GM19455 (cell line): ENCODE results near the gene DUSP7.
"Not testable (repeated sequence)": the region's sequence is repeated elsewhere in the genome, so short reads cannot be mapped to it uniquely, and the experiment has no call there.

Source experiments
- ATAC-seq: cut with Tn5 transposase; IDR thresholded peaks from one replicate; pipeline ENCODE4 v1.9.1; 2021; ENCODE audit not compliant: unreplicated experiment

The DUSP7 gene

GRCh38 chr3:52049503-52049902 is 6.9 kb downstream of the DUSP7 start:
- ATAC-seq, result no peak

- no peak for ATAC-seq
These were observed 8.9 kb downstream of the DUSP7 start for GRCh38 chr3:52047295-52047960.

DNA sequence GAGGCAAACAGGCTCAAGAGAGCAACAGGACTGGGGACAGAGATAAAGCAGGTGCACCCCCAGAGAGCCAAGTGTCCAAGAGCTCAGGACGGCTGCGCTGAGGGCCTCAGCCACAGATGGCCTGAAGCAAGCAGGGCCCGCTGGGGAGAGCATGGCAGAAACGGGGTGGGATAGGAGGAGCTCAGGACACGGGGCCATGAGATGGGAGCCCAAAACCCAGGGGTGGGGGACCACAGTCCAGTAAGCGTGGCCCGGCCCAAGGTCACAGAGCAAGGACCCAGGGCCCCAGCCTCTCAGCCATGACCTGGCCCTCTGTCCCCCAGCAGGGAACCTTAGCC is 9.5 kb downstream of the DUSP7 start:
- no peak for ATAC-seq

DNA sequence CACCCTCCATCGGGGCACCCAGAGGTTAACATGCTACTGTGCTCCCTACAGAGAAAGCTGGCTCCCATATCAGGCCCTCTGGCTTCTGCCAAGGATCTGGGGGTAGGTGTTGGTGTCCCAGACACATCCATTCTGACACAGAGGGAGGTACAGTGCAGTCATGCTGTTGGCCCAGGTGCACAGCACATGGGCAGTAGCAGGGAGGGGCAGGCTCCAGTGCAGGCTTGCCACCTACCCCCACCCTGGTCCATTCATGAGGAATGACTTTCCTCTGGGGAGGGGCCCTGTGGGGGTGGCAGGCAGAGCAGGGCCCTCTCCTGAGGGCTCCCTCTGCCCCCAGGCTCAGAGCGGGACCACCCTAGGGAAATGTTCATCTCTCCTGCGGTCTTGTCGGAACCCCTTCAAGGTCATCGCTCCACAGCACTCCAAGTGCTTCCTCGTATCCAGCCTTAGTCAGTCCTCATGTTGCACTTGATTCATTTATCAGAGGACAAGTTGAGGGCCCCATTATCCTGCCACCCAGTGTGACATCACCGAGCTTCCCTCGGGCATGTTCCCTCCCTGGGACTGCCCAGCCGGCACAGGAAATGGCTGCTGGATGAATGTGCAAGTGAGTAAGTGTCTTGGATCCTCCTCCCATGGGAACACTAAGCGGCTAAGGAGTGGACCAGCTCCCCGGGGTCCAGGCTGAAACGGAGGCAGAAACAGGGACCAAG is 10.0 kb downstream of the DUSP7 start:
- no peak for ATAC-seq

DNA sequence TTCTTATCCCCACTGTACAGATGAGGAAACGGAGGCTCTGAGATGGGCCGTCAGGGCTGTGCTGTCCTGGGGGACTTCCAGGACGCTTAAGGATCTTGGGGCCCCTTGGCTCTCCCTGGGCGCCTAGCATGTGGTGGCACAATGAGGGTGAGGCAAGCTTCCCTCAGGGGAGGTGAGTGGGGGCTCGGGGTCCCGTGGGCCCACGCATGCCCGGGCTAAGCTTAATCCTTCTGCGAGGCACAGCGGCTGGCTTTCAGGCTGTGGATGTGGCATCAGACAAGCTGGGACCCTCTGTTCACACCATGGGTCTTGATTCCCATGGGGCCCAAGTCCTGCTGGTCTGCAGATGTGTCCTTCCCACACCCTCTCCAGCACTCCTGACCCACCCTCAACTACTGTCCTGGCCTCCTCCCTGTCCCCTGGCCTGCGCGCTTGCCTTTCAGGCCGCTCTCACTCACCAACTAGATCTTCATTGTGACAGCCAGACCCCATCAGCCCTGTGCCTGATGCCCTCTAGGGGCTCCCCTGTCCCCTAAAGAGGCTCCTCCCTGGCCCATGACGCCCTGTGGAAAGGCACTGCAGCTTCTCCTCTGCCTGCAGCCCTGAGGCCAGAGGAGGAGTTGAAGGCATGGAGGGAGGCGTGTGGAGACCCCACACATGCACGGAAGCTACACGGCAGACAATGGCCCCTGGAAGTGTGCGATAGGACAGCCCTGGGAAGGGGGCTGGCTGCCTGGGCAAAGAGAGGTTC is 11.3 kb downstream of the DUSP7 start:
- no peak for ATAC-seq

DNA sequence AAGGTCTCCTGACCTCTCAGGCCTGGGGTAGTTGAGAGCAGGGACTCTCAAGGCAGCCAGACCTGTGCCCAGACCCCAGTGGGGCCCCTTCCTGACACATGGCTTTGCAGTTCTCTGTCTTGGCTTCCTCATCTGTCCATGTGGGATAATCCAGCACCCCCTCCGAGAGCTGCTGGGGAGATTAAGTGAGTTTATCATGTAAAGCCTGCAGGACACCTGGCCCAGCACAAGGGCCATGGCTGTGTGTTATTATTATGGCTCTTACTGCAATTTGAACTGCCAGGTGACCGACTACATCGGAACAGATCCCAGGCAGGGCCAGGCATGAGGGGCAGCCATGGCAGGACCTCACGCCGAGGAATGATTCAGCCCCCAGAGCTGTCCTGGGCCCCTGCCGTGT is 12.6 kb downstream of the DUSP7 start:
- no peak for ATAC-seq

DNA sequence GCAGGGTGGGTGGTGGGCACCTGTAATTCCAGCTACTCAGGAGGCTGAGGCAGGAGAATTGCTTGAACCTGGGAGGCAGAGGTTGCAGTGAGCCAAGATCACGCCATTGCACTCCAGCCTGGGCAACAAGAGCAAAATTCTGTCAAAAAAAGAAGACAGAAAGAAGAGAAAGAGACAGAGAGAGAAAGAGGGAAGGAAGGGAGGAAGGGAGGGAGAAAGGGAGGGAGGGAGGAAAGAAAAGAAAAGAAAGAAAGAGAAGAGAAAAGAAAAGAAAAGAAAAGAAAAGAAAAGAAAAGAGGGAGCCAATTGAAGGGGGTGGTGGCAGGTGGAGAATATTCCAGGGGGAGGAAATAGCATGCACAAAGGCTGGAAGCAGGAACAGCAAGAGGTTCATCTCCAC is 13.3 kb downstream of the DUSP7 start:
- not testable (repeated sequence) for ATAC-seq

DNA sequence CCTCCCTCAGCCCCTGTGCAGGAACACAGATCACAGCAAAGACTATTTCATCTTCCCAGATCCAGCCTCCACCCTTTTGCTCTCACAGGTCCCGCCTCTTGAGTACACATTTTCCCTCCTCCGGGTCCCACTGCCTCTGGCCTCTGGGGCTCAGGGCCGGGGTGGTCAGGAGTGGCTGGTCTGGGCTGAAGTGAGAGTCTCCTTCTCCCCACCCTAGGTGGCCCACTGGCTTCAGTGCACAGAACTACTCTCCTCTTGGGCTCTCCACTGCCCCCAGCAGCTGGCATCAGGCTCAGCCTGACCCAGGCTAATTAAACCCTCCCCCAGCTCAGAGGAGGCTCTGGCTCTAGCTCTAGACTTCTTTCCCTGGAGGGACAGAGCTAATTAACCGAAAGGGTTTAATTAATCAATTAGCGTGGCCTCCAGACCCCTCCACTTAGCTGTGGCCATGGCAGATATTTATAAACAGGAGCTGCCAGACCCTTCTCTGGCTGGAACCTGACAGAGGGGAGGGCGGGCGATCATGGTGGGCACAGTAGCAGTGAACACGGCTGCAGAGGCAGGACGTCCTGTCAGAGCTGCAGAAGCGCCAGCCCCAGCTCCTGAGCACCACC is 15.1 kb downstream of the DUSP7 start:
- no peak for ATAC-seq

- ATAC-seq, result no peak
These were observed 15.8 kb downstream of the DUSP7 start for GRCh38 chr3:52040600-52040999.

- no peak for ATAC-seq
These were observed 16.5 kb downstream of the DUSP7 start for GRCh38 chr3:52039846-52040245.

GRCh38 chr3:52039426-52039825 is 16.9 kb downstream of the DUSP7 start:
- no peak for ATAC-seq

DNA sequence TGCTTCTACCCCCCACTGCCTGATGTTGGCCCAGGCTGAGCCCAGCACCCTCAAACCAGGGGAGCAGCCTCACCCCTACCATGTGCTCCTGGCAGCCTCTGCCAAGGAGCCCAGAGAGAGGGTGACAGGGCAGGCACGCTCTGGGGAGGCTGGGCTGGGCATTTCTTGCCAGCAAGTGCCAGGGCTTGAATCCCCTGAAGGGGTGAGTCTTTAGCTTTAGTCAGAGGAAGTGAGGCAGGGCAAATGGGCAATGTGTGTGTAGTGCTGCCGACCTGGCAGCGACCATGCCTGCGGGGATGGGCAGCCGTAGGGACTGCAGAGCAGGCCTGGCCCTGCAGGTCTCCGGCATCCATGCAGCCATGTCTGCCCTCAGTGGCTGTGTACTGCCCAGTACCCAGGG is 18.1 kb downstream of the DUSP7 start:
- ATAC-seq, result no peak

GRCh38 chr3:52037291-52037690 is 19.1 kb downstream of the DUSP7 start:
- no peak for ATAC-seq

DNA sequence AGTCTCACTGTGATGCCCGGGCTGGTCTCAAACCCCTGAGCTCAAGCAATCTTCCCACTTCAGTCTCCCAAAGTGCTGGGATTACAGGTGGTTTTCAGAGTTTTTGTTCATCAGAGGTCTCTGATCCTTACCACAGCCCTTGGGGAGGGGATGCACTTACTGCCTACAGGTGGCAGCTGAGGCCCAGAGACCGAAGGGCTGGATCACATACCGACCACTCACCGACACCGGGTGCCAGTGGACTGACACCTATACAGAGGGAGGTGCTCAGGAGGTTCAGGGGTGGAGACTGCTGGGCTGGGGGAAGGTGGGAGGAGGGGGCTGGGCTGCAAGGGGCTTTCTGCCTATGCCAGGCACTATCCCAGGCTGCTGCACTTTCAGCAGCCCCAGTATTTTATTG is 19.5 kb downstream of the DUSP7 start:
- no peak for ATAC-seq

DNA sequence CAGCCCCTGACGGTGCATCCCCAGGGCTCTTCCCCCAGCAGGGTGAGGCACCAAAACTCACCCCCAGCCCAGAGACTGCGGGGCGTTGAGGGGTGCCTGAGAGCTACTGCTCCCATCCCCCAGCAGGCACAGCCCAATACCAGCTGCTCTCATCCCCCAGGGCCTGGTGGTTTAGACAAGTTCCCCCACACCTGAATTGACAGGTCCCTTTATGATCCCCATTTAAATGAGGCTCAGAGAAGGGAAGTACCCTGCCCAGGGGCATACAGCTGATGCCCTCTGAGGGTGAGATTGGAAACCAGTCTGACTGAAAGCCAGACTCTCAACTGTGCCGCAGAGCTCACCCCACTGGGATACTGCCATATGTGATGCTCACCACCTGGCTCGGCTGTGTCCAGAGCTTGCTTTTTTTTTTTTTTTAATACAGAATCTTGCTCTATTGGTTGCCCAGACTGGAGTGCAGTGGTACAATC is 20.1 kb downstream of the DUSP7 start:
- ATAC-seq, result no peak

GRCh38 chr3:52034651-52035050 is 21.7 kb downstream of the DUSP7 start:
- ATAC-seq, result no peak

GRCh38 chr3:52034212-52034611 is 22.2 kb downstream of the DUSP7 start:
- ATAC-seq, result no peak

DNA sequence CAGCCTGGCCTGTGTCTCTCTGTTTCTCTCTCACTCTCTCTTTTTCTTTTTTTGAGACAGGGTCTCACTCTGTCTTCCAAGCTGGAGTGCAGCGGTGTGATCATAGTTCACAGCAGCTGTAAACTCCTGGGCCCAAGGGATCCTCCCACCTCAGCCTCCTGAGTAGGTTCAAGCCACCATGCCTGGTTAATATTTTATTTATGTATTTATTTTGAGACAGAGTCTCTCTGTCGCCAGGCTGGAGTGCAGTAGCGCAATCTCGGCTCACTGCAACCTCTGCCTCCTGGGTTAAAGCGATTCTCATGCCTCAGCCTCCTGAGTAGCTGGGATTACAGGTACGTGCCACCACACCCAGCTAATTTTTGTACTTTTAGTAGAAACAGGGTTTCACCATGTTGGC is 22.6 kb downstream of the DUSP7 start:
- not testable (repeated sequence) for ATAC-seq

DNA sequence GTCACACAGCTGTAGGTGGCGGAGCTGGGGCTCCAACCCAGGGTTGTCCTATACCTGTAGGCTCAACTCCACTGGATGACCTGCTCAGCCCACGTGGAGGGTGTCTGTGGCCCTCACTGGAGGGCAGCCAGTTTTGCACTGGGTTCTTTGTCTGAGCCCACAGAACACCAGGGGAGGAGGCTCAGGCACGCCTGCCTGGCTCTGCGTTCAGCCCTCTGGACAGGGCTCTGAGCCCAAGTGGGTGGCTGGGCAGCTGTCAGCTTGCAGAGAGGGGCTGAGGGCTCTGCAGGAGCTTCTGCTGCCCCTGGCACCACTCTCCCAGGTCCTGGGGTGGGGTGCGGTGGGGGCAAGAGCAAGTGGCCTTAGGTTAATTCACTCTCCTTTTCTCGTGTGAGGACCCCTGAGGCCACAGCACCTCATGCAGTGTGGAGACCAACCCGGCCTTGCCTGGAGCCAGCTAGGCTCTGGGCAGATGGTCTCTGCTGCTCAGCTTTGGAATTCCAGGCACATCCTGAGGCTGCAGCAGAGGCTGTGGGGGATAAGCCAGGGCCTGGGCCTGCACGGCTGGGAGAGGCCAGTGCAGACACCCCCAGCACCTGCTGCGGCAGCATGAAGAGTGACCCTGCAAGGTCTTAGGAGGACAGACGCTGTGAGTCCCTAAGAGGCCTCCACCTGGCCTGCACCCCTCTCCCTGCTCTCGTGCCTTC is 23.5 kb downstream of the DUSP7 start:
- no peak for ATAC-seq

DNA sequence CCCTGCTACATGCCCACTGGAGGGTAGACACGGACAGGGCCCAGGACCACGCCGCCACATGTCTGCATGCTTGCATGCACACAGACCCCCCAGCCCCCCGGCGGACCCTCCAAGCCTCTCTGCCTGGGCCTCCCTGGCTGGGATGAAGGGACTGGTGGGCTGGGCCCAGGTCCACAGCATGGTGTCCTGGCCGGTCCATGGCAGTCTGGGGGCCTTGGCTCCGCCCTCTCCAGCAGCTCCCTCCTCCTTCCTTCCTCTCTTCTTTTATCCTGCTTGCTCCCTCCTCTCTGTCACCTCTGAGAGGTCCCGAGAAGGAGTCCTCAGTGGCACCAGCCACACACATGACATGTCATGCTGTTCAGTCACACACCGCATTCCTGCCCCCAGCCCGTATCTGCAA is 24.5 kb downstream of the DUSP7 start:
- no peak for ATAC-seq

GRCh38 chr3:52030714-52031310 is 25.6 kb downstream of the DUSP7 start:
- no peak for ATAC-seq
